GM10248 (cell line): ENCODE measurements around the gene PRPS1.

Experiments used
- CTCF ChIA-PET: fragments of 300-600 bp; sonication (Branson Sonifier 250); formaldehyde crosslinking; extraction: SDS; loops from one replicate; lab custom pipeline; 2021; ENCODE audit warnings: antibody characterized with exemption; lab: Yijun Ruan, JAX
- POLR2A ChIA-PET: fragments of 350-650 bp; sonication (Branson Sonifier 250); formaldehyde crosslinking; extraction: SDS; loops from one replicate; lab custom pipeline; 2020; ENCODE audit warnings: antibody characterized with exemption; lab: Yijun Ruan, JAX
- DNase-seq: peaks from one replicate; pipeline ENCODE4 v3.0.0; 2012; ENCODE audit errors: extremely low spot score
- TF ChIP-seq, protein P1 (sequence below): IDR thresholded peaks from 2 replicates; pipeline ENCODE4 v1.5.1; 2012; ENCODE audit warnings: mild to moderate bottlenecking, low read depth; ENCODE audit errors: extremely low read depth, missing control alignments, control extremely low read depth

The PRPS1 gene

GRCh38 chrX:107686026-107686425 is 57.7 kb downstream of the PRPS1 start:
- TF ChIP-seq, protein P1, sequence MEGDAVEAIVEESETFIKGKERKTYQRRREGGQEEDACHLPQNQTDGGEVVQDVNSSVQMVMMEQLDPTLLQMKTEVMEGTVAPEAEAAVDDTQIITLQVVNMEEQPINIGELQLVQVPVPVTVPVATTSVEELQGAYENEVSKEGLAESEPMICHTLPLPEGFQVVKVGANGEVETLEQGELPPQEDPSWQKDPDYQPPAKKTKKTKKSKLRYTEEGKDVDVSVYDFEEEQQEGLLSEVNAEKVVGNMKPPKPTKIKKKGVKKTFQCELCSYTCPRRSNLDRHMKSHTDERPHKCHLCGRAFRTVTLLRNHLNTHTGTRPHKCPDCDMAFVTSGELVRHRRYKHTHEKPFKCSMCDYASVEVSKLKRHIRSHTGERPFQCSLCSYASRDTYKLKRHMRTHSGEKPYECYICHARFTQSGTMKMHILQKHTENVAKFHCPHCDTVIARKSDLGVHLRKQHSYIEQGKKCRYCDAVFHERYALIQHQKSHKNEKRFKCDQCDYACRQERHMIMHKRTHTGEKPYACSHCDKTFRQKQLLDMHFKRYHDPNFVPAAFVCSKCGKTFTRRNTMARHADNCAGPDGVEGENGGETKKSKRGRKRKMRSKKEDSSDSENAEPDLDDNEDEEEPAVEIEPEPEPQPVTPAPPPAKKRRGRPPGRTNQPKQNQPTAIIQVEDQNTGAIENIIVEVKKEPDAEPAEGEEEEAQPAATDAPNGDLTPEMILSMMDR, result no peak
- DNase-seq, result no peak
- ChIA-PET POLR2A (no interaction called here), CTCF (interaction anchor here (0.8 to 2.2 kb wide), 4 partner anchors 8 to 33 kb away, joined by 3 to 8 read pairs (median 6); no protein-coding TSS in a partner anchor)

DNA sequence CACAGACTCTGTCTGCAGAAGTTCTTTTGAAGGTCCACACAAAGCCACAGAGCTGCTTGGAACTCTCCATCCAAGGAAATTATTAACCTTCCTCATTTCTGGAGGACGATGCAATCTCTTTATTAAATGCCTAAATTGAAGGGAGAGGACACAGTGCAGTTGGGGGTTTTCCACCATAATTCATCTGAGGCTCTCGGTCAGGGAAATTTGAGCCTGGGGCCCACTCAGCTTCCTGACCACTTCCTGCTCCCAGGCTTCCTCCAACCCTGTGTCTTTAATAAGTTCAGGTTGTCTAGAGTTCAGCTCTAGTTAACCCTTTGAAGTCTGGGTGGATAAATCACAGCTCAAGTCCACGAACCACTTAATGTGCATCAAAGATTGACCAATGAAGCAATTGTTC is 58.5 kb downstream of the PRPS1 start:
- POLR2A ChIA-PET, result no interaction called here
- TF ChIP-seq, protein P1, result no peak
- no peak for DNase-seq
- CTCF ChIA-PET, result interaction anchor here (1.3 to 2.2 kb wide), 4 partner anchors 9 to 31 kb away, joined by 4 to 8 read pairs (median 6); no protein-coding TSS in a partner anchor

DNA sequence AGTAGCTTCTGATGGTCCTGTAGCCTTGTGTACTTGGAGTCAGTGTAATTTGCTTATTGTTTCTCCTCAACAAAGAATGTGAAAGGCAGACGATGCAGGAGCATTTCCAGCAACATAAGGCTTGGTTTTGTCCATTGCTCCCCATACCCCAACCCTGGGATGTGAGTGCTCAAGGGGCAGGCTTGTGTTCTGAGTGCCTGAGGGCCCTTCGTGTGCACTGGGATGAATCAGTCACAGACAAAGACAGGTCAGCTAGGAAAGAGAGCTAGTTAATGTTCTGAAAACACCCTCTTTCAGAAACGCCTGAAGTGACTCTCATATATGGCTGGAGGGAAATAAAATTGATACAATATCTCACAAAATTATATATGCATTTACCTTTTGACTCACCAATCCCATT is 59.1 kb downstream of the PRPS1 start:
- DNase-seq, result no peak
- TF ChIP-seq, protein P1, result no peak
- ChIA-PET POLR2A (no interaction called here), CTCF (interaction anchor here (1.3 to 2.2 kb wide), 4 partner anchors 9 to 30 kb away, joined by 4 to 8 read pairs (median 6); no protein-coding TSS in a partner anchor)

DNA sequence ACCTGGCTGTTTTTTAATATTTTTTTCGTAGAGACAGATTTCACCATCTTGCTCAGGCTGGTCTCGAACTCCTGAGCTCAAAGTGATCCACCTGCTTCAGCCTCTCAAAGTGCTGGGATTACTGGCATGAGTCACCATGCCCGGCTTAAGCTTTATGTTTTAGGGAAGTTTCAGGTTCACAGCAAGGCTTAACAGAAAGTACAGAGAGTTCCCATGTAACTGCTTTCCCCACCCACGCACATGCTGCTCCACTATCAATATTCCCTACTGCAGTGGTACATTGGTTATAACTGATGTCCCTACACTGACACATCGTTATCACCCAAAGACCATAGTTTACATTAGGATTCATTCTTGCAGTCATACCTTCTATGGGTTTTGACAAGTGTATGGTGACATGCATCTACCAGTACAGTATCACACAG is 62.7 kb downstream of the PRPS1 start:
- ChIA-PET CTCF (interaction anchor here (1.0 to 1.8 kb wide), 2 partner anchors 10 to 18 kb away, joined by 3 to 4 read pairs; no protein-coding TSS in a partner anchor), POLR2A (no interaction called here)
- TF ChIP-seq, protein P1, result no peak
- no peak for DNase-seq

GRCh38 chrX:107699616-107700015 is 71.3 kb downstream of the PRPS1 start:
- ChIA-PET POLR2A (no interaction called here), CTCF (interaction anchor here (1.3 to 1.6 kb wide), 2 partner anchors 15 to 27 kb away, joined by 5 to 6 read pairs; no protein-coding TSS in a partner anchor)
- TF ChIP-seq, protein P1, result no peak
- no peak for DNase-seq

- TF ChIP-seq, protein P1, result no peak
- no peak for DNase-seq
- CTCF ChIA-PET, result interaction anchor here (1.2 to 1.8 kb wide), 2 partner anchors 19 to 24 kb away, joined by 4 read pairs; no protein-coding TSS in a partner anchor
- POLR2A ChIA-PET, result interaction anchor here (1.8 kb wide), 1 partner anchor 15 kb away, joined by 20 read pairs; no protein-coding TSS in a partner anchor
Measured at GRCh38 chrX:107700317-107700774, 72.0 kb downstream of the PRPS1 start.
